COLO668 (cell line): ENCODE results near the gene BANP.
"Not testable (repeated sequence)": the region's sequence is repeated elsewhere in the genome, so short reads cannot be mapped to it uniquely, and the experiment has no call there.

ENCODE experiments used
- DNase-seq: peaks from one replicate; lab custom pipeline; 2025; ENCODE audit not compliant: unreplicated experiment; lab: John Stamatoyannopoulos, UW

BANP gene

DNA sequence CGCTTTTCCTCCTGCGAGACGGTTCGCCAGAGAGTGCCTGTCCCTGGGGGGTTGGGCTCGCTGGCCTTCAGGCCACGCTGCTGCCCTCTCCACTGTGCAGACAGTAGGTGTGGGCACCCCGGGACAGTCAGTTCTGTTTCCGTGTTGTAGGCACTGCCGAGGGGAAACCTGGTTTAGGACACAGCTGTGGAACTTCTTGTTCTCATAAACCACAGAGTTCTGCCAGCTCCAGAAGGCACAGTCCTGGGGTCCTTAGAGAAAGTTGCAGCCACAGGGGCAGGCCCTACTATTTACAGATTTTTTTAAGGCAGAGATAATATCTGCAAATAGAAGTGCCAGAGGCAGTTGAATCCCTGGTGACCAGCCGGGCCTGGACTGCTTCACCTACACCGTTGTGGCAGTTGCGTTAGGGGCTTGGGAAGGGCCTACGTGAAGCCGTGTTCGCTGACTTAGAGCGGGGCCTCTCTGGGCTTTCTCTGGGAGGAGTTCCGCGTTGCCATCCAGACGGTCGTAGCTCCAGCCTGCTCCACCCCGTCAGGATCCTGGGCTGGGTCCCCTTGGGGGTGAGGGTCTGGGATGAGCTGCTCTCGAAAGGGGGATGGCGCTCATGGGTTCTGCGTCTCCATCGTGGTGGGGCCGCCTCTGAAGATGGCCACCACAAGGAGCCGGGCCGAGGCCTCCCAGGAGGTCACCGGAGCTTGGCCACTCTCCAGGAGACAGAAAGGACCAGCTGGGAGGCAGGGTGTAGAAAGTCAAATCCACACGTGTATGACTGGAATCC is 126.3 kb downstream of the BANP start:
- DNase-seq: no peak

- DNase-seq: no peak
Observed at GRCh38 chr16:88078111-88078775, 127.0 kb downstream of the BANP start.

GRCh38 chr16:88083582-88083981 is 132.3 kb downstream of the BANP start:
- DNase-seq: no peak

- DNase-seq: no peak
Observed at GRCh38 chr16:88084881-88085280, 133.6 kb downstream of the BANP start.

GRCh38 chr16:88086571-88087516 is 135.6 kb downstream of the BANP start:
- no peak for DNase-seq

- no peak for DNase-seq
Observed at GRCh38 chr16:88087517-88087877, 136.3 kb downstream of the BANP start.

GRCh38 chr16:88088161-88088581 is 136.9 kb downstream of the BANP start:
- no peak for DNase-seq

DNA sequence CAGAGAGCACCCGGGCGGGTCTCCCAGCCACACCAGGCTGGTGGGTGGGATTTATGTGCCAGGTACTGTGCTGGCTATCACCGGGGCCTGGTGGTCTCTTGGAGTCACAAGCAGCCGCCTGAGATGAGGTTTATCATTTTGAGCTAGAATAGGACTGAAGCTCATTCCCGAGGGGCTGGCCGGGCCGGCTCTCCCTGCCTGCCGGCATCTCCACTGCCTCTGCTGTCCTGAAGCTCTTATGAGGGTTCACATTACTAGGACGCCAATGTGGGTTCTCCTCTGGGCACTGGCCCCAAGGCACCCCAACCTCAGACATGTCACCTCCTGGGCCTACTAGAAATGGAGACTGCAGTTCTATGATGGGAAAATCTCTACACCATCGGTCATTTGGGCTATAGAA is 137.4 kb downstream of the BANP start:
- DNase-seq: not testable (repeated sequence)

DNA sequence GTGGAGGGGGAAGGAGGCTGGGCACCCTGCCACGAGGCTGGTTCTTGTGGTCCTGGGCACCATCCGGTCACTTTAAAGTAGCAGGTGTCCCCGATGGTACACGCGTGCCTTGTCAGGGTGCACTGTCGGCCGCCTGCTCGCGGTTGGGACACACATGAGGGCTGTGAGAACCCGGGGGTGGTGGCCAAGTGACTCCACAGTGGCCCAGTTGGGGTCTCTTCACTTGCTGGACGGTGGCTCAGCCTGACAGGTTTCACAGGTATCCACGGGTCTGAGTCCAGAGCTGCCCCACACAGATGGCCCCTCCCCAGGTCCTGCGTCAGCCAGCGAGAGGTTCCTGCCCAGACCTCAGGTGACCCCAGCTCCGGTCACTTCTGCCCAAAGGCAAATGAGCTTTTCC is 137.8 kb downstream of the BANP start:
- DNase-seq: not testable (repeated sequence)

DNA sequence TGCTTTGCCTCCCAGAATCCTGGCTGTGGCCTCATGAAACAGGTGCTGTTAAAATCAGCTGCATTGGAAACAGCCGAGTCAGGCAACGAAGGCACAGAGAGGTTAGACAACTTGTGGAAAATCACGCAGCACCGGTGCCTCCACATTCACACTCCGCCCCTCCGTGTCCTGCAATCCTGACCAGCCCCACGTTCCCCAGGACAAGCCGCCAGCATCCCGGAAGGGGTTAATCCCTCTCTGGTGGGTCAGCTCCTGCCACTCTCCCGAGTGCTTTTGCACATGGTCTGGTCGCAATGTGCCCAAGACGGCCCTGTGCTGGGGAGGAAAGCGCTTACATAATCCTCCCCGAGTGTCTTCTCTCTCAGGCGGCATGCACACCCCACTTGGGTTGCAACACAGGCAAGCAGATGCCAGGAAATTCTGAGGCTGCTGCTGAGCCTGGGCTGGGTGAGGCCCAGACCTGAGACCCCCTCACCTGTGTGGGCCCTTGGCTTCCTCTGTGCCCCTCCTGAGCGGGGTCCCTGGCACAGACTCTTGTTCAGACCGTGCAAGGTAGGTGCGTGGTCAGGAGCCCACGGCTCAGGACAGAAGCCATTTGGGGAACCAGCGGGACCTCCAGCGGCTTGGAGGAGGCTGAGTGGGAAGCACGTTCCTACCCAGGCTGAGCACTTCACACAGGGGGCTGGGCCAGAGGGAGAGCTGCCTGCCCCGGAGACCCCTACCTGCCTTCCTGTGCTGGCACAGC is 138.6 kb downstream of the BANP start:
- not testable (repeated sequence) for DNase-seq

DNA sequence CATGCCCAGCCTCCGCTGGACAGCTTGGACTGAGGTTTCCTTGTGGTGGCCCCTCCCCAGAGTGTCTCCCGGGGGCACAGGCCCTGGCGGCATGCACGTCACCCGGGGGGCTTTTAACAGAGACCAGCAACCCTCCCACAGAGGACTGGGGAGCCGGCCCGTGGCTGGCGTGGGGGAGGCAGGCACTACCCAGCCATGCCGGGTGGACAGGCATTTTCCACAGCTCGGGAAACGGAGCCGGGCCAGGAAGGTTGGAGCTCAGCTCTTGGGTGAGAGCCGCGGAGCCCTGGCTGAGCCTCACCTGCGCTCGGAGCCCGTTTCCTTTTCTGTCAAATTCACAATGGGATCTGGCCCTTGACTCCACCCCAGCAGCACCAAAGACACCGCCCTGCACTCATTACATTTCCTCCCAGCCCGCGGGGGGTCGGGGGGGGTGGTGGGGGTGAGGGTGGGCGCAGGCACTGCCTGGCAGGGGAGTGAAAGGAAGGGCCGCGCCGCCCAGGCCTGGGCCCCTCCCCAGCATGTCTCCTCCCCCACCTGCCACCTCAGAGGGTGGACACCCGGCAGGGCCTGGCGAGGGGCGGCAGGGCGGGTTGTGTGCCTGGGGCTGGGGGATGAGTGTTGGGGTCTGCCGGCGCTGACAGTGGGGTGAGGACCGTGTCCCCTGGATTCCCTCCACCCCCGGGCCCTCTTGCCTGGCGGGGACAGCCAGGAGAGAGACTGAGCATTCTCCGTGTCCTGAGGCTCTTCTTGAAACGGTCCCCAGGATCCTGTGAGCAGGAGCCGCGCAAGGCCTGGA is 139.3 kb downstream of the BANP start:
- not testable (repeated sequence) for DNase-seq

GRCh38 chr16:88091221-88091971 is 140.2 kb downstream of the BANP start:
- not testable (repeated sequence) for DNase-seq

DNA sequence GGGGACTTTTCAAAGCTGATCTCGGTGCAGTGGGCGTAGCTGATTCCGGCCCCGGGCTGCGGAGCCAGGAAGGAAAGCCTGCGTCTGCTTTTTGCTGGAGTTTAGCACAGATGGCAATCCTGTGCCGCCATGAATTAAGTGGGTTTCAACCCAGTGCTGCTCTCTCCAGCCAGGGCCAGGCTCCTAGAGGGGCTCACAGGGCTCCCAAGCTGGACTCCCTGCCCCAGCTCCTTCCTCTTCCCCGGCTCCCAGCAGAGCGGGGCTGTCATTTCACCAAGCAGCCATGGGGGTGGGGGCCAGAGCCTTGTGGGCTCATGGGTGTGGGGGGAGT is 140.7 kb downstream of the BANP start:
- not testable (repeated sequence) for DNase-seq

DNA sequence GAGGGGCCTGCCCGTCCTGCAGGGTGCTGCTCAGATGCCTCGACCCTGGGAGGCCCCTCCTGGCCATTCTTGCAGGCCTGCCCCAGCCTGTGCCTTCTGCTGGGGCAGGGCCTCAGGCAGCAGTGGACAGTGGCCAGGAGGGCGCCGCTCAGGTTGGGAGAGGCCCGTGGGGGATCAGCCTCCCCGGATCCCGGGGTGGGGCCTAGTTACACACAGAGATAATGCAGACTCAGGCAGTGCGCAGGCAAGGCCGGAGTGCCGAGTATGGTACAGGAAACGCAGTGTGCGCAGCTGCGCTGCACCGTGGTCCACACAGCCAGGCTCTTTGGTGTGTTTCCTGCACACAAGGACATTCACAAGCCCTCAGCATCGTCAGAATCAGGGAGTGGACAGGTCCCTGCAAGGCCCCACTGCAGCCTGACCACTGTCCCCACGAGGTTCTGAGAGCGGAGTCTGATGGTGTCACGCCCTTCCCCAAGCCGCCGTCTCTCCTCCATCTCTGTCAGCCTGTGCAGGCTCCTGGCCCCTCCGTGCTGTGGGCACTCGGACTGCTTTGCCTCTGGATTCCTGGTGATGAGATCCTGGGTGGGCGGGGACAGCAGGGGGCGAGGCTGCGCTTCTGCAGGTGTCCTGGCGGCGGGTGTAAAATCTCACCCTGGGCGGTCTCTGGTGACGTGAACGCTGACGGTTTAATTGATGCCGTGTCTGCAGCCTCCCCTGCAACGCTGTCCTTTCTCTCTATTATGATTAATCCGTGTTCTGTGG is 141.7 kb downstream of the BANP start:
- DNase-seq: not testable (repeated sequence)

DNA sequence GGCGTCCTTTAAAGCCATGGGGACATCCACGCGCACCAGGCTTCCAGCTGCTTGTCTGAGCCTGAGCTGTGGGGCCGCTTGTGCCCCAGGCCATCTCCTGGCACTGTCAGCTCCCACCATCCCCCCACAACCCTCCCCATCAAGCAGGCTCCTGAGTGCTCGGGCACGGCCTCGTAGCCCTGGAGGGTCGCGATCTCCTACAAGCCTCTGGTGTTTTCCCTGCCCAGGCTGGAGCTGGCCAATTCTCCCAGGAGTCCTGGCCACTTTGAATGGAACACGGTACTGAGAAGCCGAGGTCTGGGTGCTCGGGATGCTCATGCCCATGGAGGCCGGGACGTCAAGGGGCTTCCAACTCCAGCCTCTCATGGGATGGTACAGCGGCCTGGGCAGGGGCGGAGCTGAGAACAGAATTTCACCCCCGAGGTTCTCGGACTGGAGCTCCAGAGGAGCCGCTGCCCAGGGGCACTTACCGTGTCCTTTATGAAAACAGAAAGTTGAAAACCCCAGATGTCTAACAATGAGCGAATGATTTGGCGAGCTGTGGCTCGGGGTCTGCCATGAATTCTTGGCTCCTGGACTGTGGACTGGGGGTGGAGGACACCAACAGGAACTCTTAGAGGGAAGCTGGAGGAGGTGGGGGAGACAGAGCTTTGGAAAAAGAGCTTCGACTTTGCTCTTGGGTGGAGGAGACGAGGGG is 142.5 kb downstream of the BANP start:
- not testable (repeated sequence) for DNase-seq

DNA sequence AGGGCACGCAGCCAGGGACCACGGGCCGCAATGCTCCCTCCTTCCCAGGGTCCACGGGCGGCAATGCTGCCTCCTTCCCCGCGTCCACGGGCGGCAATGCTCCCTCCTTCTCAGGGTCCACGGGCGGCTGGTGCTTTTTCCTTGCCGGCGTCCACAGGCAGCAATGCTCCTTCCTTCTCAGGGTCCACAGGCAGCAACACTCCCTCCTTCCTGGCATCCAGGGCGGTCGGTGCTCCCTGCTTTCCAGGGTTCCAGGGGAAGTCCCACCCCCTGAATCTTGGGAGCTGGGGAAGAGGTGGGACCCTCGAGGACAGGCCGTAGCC is 143.0 kb downstream of the BANP start:
- not testable (repeated sequence) for DNase-seq

DNA sequence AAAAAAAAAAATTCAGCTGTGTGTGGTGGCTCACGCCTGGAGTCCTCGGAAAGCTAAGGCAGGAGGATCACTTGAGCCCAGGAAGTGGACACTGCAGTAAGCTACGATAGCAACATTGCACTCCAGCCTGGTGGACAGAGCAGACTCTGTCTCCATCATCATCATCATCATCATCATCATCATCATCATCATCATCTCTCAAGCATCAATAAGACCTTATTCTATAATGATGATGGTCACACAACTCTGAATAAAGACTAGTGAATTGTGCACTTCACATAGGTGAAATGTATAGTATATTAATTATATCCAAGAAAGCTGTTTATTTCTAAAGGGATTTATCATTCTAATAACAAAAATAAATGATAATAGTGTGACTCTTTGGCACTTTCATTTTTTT is 143.7 kb downstream of the BANP start:
- not testable (repeated sequence) for DNase-seq

- not testable (repeated sequence) for DNase-seq
Observed at GRCh38 chr16:88096659-88097058, 145.4 kb downstream of the BANP start.
